Neural cell (in vitro differentiated cells): ENCODE results near the gene FHAD1. TPM values are rescaled to one million over a fixed set of nuclear protein-coding genes. Genes with fewer than 3 reads are reported as not detected.

Source experiments
- H2AFZ ChIP-seq: fragments of 200-600, 300-800 bp; sonication (generic), shearing (Covaris generic); 2 replicates; pipeline ENCODE4 v1.6.0; 2014; ENCODE audit warnings: low read depth, mild to moderate bottlenecking, antibody characterized with exemption, low read length, moderate library complexity
- H3F3A ChIP-seq: fragments of 200-600 bp; shearing (Covaris generic); 2 replicates; pipeline ENCODE4 v1.6.1; 2016; ENCODE audit warnings: mild to moderate bottlenecking, moderate library complexity, mixed read lengths, antibody characterized with exemption, low read length; ENCODE audit not compliant: insufficient read depth, poor library complexity, severe bottlenecking
- H3K27ac ChIP-seq: fragments of 200-600, 300-800 bp; sonication (generic), shearing (Covaris generic); 2 replicates; pipeline ENCODE4 v1.5.1; 2014; ENCODE audit warnings: mild to moderate bottlenecking, low read length, moderate library complexity
- H3K27me3 ChIP-seq: fragments of 300-800, 200-600 bp; sonication (generic), shearing (Covaris generic); 2 replicates; pipeline ENCODE4 v1.6.0; 2014; ENCODE audit warnings: mild to moderate bottlenecking, low read depth, low read length, moderate library complexity; ENCODE audit not compliant: insufficient read depth
- H3K36me3 ChIP-seq: fragments of 300-800, 200-600 bp; sonication (generic), shearing (Covaris generic); 2 replicates; pipeline ENCODE4 v1.5.1; 2014; ENCODE audit warnings: mild to moderate bottlenecking, antibody characterized with exemption, low read length, moderate library complexity; ENCODE audit not compliant: insufficient read depth
- H3K4me2 ChIP-seq: fragments of 300-800, 200-600 bp; sonication (generic), shearing (Covaris generic); 2 replicates; pipeline ENCODE4 v1.6.0; 2014; ENCODE audit warnings: mild to moderate bottlenecking, low read length
- H3K4me3 ChIP-seq: fragments of 300-800, 200-600 bp; sonication (generic), shearing (Covaris generic); 2 replicates; pipeline ENCODE4 v1.5.1; 2014; ENCODE audit warnings: mild to moderate bottlenecking, low read length, moderate library complexity
- H3K79me2 ChIP-seq: fragments of 200-600 bp; shearing (Covaris generic); replicated peaks from 2 replicates; pipeline ENCODE4 v1.6.0; 2014; ENCODE audit warnings: mild to moderate bottlenecking, low read length, moderate library complexity; ENCODE audit not compliant: insufficient read depth
- H3K9ac ChIP-seq: fragments of 300-800, 200-600 bp; sonication (generic), shearing (Covaris generic); 2 replicates; pipeline ENCODE4 v1.6.1; 2016; ENCODE audit warnings: mild to moderate bottlenecking, low read length, mixed read lengths
- H3K9me2 ChIP-seq: fragments of 200-600 bp; shearing (Covaris generic); 2 replicates; pipeline ENCODE4 v1.6.1; 2016; ENCODE audit warnings: mild to moderate bottlenecking, low read length, mixed read lengths; ENCODE audit not compliant: insufficient read depth
- H3K9me3 ChIP-seq: fragments of 200-600, 300-800 bp; sonication (generic), shearing (Covaris generic); 2 replicates; pipeline ENCODE4 v1.6.1; 2016; ENCODE audit warnings: mild to moderate bottlenecking, mixed run types, low read length, moderate library complexity, mixed read lengths
- H4K20me1 ChIP-seq: fragments of 200-600 bp; shearing (Covaris generic); 2 replicates; pipeline ENCODE4 v1.6.1; 2016; ENCODE audit warnings: mild to moderate bottlenecking, mixed run types; ENCODE audit not compliant: insufficient read depth
- CTCF ChIP-seq: fragments of 450-650 bp; IDR thresholded peaks from 2 replicates; pipeline ENCODE4 v1.5.1; 2014; ENCODE audit warnings: antibody characterized with exemption, mild to moderate bottlenecking, moderate library complexity; ENCODE audit not compliant: poor library complexity, severe bottlenecking
- EP300 ChIP-seq: fragments of 450-650 bp; conservative IDR thresholded peaks from 2 replicates; pipeline ENCODE4 v1.6.1; 2014; ENCODE audit warnings: antibody characterized with exemption, mild to moderate bottlenecking, moderate library complexity; ENCODE audit not compliant: poor library complexity, severe bottlenecking
- EZH2 ChIP-seq: fragments of 200-600, 300-800 bp; shearing (Covaris generic), sonication (generic); IDR thresholded peaks from 2 replicates; pipeline ENCODE4 v1.6.1; 2014; ENCODE audit warnings: antibody characterized with exemption, low read length, borderline replicate concordance, mild to moderate bottlenecking; ENCODE audit not compliant: insufficient read depth, poor library complexity, severe bottlenecking
- MXI1 ChIP-seq: fragments of 450-650 bp; conservative IDR thresholded peaks from 2 replicates; pipeline ENCODE4 v1.6.1; 2014; ENCODE audit warnings: antibody characterized with exemption, mild to moderate bottlenecking; ENCODE audit not compliant: poor library complexity, severe bottlenecking
- POLR2AphosphoS5 ChIP-seq: IDR thresholded peaks from 2 replicates; pipeline ENCODE4 v1.6.1; 2012
- RAD21 ChIP-seq: fragments of 450-650 bp; conservative IDR thresholded peaks from 2 replicates; pipeline ENCODE4 v1.6.1; 2014; ENCODE audit warnings: antibody characterized with exemption, mild to moderate bottlenecking, moderate library complexity
- SMC3 ChIP-seq: fragments of 450-650 bp; conservative IDR thresholded peaks from 2 replicates; pipeline ENCODE4 v1.6.1; 2014; ENCODE audit warnings: antibody characterized with exemption, mild to moderate bottlenecking, moderate library complexity; ENCODE audit not compliant: poor library complexity
- TAF1 ChIP-seq: IDR thresholded peaks from 2 replicates; pipeline ENCODE4 v1.6.1; 2012; ENCODE audit warnings: low read depth
- polyA plus RNA-seq: library from polyadenylated mRNA; depleted of rRNA; stranded (reverse); fragments of >200 nt; gene quantifications from 2 replicates; pipeline ENCODE4 v1.2.3, GENCODE V29; 2014
- TF ChIP-seq, protein P1 (sequence below): IDR thresholded peaks from 2 replicates; pipeline ENCODE4 v1.6.1; 2012; ENCODE audit warnings: borderline replicate concordance

FHAD1 gene
- polyA plus RNA-seq, 1 donor from 2014 or later = 0.46 TPM

- Histone ChIP-seq H3K79me2 (no peaks in the 10 kb centered on the region), H4K20me1 (no peaks in the 10 kb centered on the region), H3K4me2 (no peak overlapping the region), H3K36me3 (no peaks in the 10 kb centered on the region), H3K9ac (no peak overlapping the region), H3K27ac (no peak overlapping the region), H3K4me3 (no peak overlapping the region), H3K9me2 (no peaks in the 10 kb centered on the region), H3F3A (no peaks in the 10 kb centered on the region), H2AFZ (no peak overlapping the region), H3K27me3 (no peaks in the 10 kb centered on the region), H3K9me3 (no peaks in the 10 kb centered on the region)
- TF ChIP-seq POLR2AphosphoS5 (no peak), SMC3 (peak; percentile 94), EP300 (no peak), CTCF (peak; percentile 95), RAD21 (peak; percentile 97)
These were observed 184.0 kb downstream of the FHAD1 start for GRCh38 chr1:15430787-15431570.

DNA sequence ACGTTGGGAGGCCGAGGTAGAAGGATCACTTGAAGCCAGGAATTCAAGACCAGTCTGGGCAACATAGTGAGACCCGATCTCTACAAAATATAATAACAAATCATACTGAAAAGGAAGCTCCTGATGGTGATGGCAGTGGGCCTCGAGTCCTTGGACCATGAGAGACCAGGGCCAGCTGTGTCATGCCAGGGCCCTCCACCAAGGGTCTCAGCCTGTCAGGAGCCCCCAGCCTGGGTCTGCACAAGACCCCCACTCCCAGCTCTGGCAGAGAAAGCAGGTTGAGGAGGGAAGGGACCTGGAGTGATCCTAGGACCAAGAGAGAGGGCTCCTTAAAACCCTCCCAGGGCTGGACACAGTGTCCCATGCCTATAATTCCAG, 184.5 kb downstream of the FHAD1 start:
- H4K20me1 ChIP-seq = no peaks in the 10 kb centered on the region
- H3K4me3 ChIP-seq = no peak overlapping the region
- no peaks in the 10 kb centered on the region for H3K36me3 ChIP-seq
- no peaks in the 10 kb centered on the region for H3K27me3 ChIP-seq
- no peaks in the 10 kb centered on the region for H3K9me3 ChIP-seq
- H3K9me2 ChIP-seq = no peaks in the 10 kb centered on the region
- no peak overlapping the region for H3K27ac ChIP-seq
- no peak overlapping the region for H3K9ac ChIP-seq
- no peaks in the 10 kb centered on the region for H3K79me2 ChIP-seq
- no peak overlapping the region for H3K4me2 ChIP-seq
- H3F3A ChIP-seq = no peaks in the 10 kb centered on the region
- TF ChIP-seq, protein P1, sequence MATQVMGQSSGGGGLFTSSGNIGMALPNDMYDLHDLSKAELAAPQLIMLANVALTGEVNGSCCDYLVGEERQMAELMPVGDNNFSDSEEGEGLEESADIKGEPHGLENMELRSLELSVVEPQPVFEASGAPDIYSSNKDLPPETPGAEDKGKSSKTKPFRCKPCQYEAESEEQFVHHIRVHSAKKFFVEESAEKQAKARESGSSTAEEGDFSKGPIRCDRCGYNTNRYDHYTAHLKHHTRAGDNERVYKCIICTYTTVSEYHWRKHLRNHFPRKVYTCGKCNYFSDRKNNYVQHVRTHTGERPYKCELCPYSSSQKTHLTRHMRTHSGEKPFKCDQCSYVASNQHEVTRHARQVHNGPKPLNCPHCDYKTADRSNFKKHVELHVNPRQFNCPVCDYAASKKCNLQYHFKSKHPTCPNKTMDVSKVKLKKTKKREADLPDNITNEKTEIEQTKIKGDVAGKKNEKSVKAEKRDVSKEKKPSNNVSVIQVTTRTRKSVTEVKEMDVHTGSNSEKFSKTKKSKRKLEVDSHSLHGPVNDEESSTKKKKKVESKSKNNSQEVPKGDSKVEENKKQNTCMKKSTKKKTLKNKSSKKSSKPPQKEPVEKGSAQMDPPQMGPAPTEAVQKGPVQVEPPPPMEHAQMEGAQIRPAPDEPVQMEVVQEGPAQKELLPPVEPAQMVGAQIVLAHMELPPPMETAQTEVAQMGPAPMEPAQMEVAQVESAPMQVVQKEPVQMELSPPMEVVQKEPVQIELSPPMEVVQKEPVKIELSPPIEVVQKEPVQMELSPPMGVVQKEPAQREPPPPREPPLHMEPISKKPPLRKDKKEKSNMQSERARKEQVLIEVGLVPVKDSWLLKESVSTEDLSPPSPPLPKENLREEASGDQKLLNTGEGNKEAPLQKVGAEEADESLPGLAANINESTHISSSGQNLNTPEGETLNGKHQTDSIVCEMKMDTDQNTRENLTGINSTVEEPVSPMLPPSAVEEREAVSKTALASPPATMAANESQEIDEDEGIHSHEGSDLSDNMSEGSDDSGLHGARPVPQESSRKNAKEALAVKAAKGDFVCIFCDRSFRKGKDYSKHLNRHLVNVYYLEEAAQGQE = no peak
- H2AFZ ChIP-seq = no peak overlapping the region

DNA sequence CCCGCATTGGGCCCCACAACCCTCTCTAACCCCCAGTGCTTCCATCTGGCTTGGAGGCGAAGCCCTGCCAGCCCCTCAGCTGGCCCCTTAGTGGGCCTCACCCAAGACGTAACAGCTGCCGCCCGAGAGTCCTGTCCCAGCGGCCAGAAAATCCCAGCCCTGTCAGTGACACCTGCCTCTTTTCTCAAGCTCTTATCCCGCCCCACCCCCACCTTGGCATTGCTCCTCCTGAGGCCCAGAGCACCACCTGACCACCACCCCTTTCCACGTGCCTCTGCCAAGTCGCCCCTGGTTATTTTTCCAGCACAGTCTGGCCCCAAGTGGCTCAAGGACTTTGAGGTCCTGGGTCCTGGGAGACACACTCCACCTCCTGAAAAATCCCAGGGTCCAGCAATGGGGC, 185.3 kb downstream of the FHAD1 start:
- H3F3A ChIP-seq = no peaks in the 10 kb centered on the region
- H3K27ac ChIP-seq = no peak overlapping the region
- H3K9ac ChIP-seq = no peak overlapping the region
- H3K27me3 ChIP-seq = no peaks in the 10 kb centered on the region
- no peaks in the 10 kb centered on the region for H3K36me3 ChIP-seq
- H4K20me1 ChIP-seq = no peaks in the 10 kb centered on the region
- H3K79me2 ChIP-seq = no peaks in the 10 kb centered on the region
- H2AFZ ChIP-seq = no peak overlapping the region
- no peak overlapping the region for H3K4me3 ChIP-seq
- TF ChIP-seq, protein P1 = no peak
- no peak for TF ChIP-seq RAD21
- TF ChIP-seq EP300 = no peak
- no peak for TF ChIP-seq CTCF
- TF ChIP-seq SMC3 = no peak
- TF ChIP-seq MXI1 = no peak
- TF ChIP-seq EZH2 = no peak
- TF ChIP-seq POLR2AphosphoS5 = no peak
- TF ChIP-seq TAF1 = no peak
- H3K9me2 ChIP-seq = no peaks in the 10 kb centered on the region
- H3K9me3 ChIP-seq = no peaks in the 10 kb centered on the region
- H3K4me2 ChIP-seq = no peak overlapping the region
